H9 (cell line): ENCODE measurements around the gene SPEN. TPM values are rescaled to one million over a fixed set of nuclear protein-coding genes. Genes with fewer than 3 reads are reported as not detected.

Experiments
- DNase-seq: peaks from one replicate; pipeline ENCODE4 v3.0.0-alpha.2; 2017
- H2AFZ ChIP-seq: one replicate; pipeline ENCODE4 v1.6.1; 2013; ENCODE audit warnings: mild to moderate bottlenecking, low read length, control low read depth, moderate library complexity
- H2AK5ac ChIP-seq: 2 replicates; pipeline ENCODE4 v1.6.1; 2013; ENCODE audit warnings: low read length, control low read depth, mixed read lengths; ENCODE audit not compliant: insufficient read length
- H2BK120ac ChIP-seq: one replicate; pipeline ENCODE4 v1.6.1; 2013; ENCODE audit warnings: low read depth, mild to moderate bottlenecking, low read length, control low read depth, inconsistent platforms; ENCODE audit not compliant: poor library complexity, severe bottlenecking
- H2BK12ac ChIP-seq: 2 replicates; pipeline ENCODE4 v1.6.1; 2013; ENCODE audit warnings: low read length, control low read depth, mixed read lengths, low read depth; ENCODE audit not compliant: insufficient read length
- H2BK15ac ChIP-seq: 2 replicates; pipeline ENCODE4 v1.6.1; 2013; ENCODE audit warnings: low read depth, low read length, control low read depth
- H2BK20ac ChIP-seq: one replicate; pipeline ENCODE4 v1.6.1; 2013; ENCODE audit warnings: low read depth, mild to moderate bottlenecking, low read length, control low read depth, inconsistent platforms; ENCODE audit not compliant: poor library complexity, severe bottlenecking
- H2BK5ac ChIP-seq: 2 replicates; pipeline ENCODE4 v1.6.1; 2013; ENCODE audit warnings: low read length, control low read depth, mixed read lengths; ENCODE audit not compliant: insufficient read length
- H3K14ac ChIP-seq: 2 replicates; pipeline ENCODE4 v1.6.1; 2013; ENCODE audit warnings: low read length, control low read depth; ENCODE audit not compliant: insufficient read depth
- H3K18ac ChIP-seq: 2 replicates; pipeline ENCODE4 v1.6.1; 2013; ENCODE audit warnings: low read depth, mild to moderate bottlenecking, mixed read lengths, low read length, control low read depth; ENCODE audit not compliant: insufficient read length
- H3K23ac ChIP-seq: 2 replicates; pipeline ENCODE4 v1.6.1; 2013; ENCODE audit warnings: low read length, control low read depth, mixed read lengths, low read depth; ENCODE audit not compliant: insufficient read length
- H3K23me2 ChIP-seq: 2 replicates; pipeline ENCODE4 v1.6.1; 2013; ENCODE audit warnings: low read depth, mild to moderate bottlenecking, mixed read lengths, low read length, control low read depth; ENCODE audit not compliant: insufficient read length, poor library complexity, severe bottlenecking
- H3K27ac ChIP-seq: 2 replicates; pipeline ENCODE4 v1.5.1; 2013; ENCODE audit warnings: low read length, control low read depth, mixed read lengths, low read depth; ENCODE audit not compliant: insufficient read length
- H3K27me3 ChIP-seq: 2 replicates; pipeline ENCODE4 v1.6.1; 2013; ENCODE audit warnings: low read length, control low read depth, inconsistent platforms; ENCODE audit not compliant: insufficient read depth
- H3K4ac ChIP-seq: 2 replicates; pipeline ENCODE4 v1.6.1; 2013; ENCODE audit warnings: low read depth, mild to moderate bottlenecking, control low read depth, inconsistent platforms, low read length, moderate library complexity
- H3K4me1 ChIP-seq: 2 replicates; pipeline ENCODE4 v1.6.1; 2013; ENCODE audit warnings: low read length, control low read depth, inconsistent platforms; ENCODE audit not compliant: insufficient read depth
- H3K4me2 ChIP-seq: 2 replicates; pipeline ENCODE4 v1.6.1; 2013; ENCODE audit warnings: low read length, control low read depth, mixed read lengths; ENCODE audit not compliant: insufficient read length, insufficient read depth
- H3K56ac ChIP-seq: 2 replicates; pipeline ENCODE4 v1.6.1; 2013; ENCODE audit warnings: low read depth, mild to moderate bottlenecking, mixed read lengths, low read length, control low read depth; ENCODE audit not compliant: insufficient read length
- H3K79me1 ChIP-seq: 2 replicates; pipeline ENCODE4 v1.6.1; 2013; ENCODE audit warnings: low read depth, mild to moderate bottlenecking, moderate library complexity, low read length, control low read depth, inconsistent platforms; ENCODE audit not compliant: insufficient read depth, poor library complexity, severe bottlenecking
- H3K79me2 ChIP-seq: 2 replicates; pipeline ENCODE4 v1.6.1; 2013; ENCODE audit warnings: low read length, control low read depth, inconsistent platforms; ENCODE audit not compliant: insufficient read depth
- H3K9ac ChIP-seq: 2 replicates; pipeline ENCODE4 v1.6.1; 2013; ENCODE audit warnings: low read length, control low read depth, mixed read lengths; ENCODE audit not compliant: insufficient read length; ENCODE audit errors: extremely low read depth
- H3K9me3 ChIP-seq: one replicate; pipeline ENCODE4 v1.6.1; 2013; ENCODE audit warnings: low read depth, low read length, inconsistent platforms; ENCODE audit not compliant: control insufficient read depth
- H3T11ph ChIP-seq: one replicate; pipeline ENCODE4 v1.6.1; 2013; ENCODE audit warnings: mild to moderate bottlenecking, low read length, control low read depth, inconsistent platforms
- H4K20me1 ChIP-seq: one replicate; pipeline ENCODE4 v1.6.1; 2013; ENCODE audit not compliant: control insufficient read depth, insufficient read length, insufficient read depth
- H4K5ac ChIP-seq: 2 replicates; pipeline ENCODE4 v1.6.1; 2013; ENCODE audit warnings: low read depth, mild to moderate bottlenecking, mixed read lengths, low read length, control low read depth; ENCODE audit not compliant: insufficient read length
- H4K8ac ChIP-seq: replicated peaks from 2 replicates; pipeline ENCODE4 v1.6.1; 2013; ENCODE audit warnings: low read length, control low read depth, mixed read lengths, low read depth; ENCODE audit not compliant: insufficient read length
- H4K91ac ChIP-seq: 2 replicates; pipeline ENCODE4 v1.6.1; 2013; ENCODE audit warnings: low read depth, mild to moderate bottlenecking, moderate library complexity, mixed read lengths, low read length, control low read depth; ENCODE audit not compliant: insufficient read length
- H3K27ac Mint-ChIP-seq, 3 experiments: 2 replicates in 2 of 3; 3 replicates in 1 of 3; pipeline ENCODE4 v1.8.0; 2020 to 2021; ENCODE audit warnings: mixed read lengths in 3 of 3, mild to moderate bottlenecking in 1 of 3, moderate library complexity in 1 of 3
- H3K27me3 Mint-ChIP-seq: 2 replicates; pipeline ENCODE4 v1.8.0; 2021; ENCODE audit warnings: low read depth, mild to moderate bottlenecking, moderate library complexity, mixed read lengths
- H3K36me3 Mint-ChIP-seq, 3 experiments: 2 replicates in 2 of 3; 3 replicates in 1 of 3; pipeline ENCODE4 v1.8.0; 2020 to 2021; ENCODE audit warnings: low read depth in 3 of 3, mixed read lengths in 3 of 3; ENCODE audit not compliant: insufficient read depth in 1 of 3
- H3K4me1 Mint-ChIP-seq, 2 experiments: 2 replicates each; pipeline ENCODE4 v1.8.0; 2020; ENCODE audit warnings: mixed read lengths in 2 of 2
- H3K4me3 Mint-ChIP-seq, 2 experiments: 2 replicates in 1 of 2; 3 replicates in 1 of 2; pipeline ENCODE4 v1.8.0; 2020 to 2021; ENCODE audit warnings: mild to moderate bottlenecking in 2 of 2, mixed read lengths in 2 of 2, moderate library complexity in 1 of 2
- H3K9me3 Mint-ChIP-seq, 2 experiments: 2 replicates in 1 of 2; 3 replicates in 1 of 2; pipeline ENCODE4 v1.8.0; 2020; ENCODE audit warnings: mild to moderate bottlenecking in 2 of 2, mixed read lengths in 2 of 2, moderate library complexity in 1 of 2
- CTCF ChIP-seq: fragments of 200-600 bp; sonication (generic); conservative IDR thresholded peaks from 3 replicates; pipeline ENCODE4 v1.8.0; 2021; ENCODE audit warnings: antibody characterized with exemption, mild to moderate bottlenecking
- WGBS: extraction: QIAGEN DNeasy Blood & Tissue Kit; methylation state at CpG from one replicate; pipeline ENCODE4 v1.1.7; 2013; ENCODE audit warnings: missing lambda C conversion rate, low lambda C conversion rate, mixed read lengths; ENCODE audit not compliant: insufficient read length; ENCODE audit errors: extremely low coverage; 5-methylcytosine and 5-hydroxymethylcytosine counted together
- total RNA-seq: library from RNA; stranded (reverse); gene quantifications from 2 replicates; pipeline ENCODE4 v1.2.1, GENCODE V29; 2021

The SPEN gene
- total RNA-seq, 1 experiment from 2014 or later: 59.6 TPM

GRCh38 chr1:15972409-15972808 is 124.9 kb downstream of the SPEN start:
- Histone ChIP-seq H2BK120ac (no peak overlapping the region), H3K27ac (no peak overlapping the region), H3K18ac (no peak overlapping the region), H4K8ac (no peak overlapping the region), H4K5ac (no peak overlapping the region), H3K79me2 (no peaks in the 10 kb centered on the region), H2BK20ac (no peak overlapping the region), H2AFZ (no peak overlapping the region), H3K27me3 (no peaks in the 10 kb centered on the region), H2BK15ac (no peak overlapping the region), H3T11ph (no peak overlapping the region), H2BK5ac (no peak overlapping the region), H3K9ac (no peak overlapping the region), H3K4me1 (no peaks in the 10 kb centered on the region), H2BK12ac (no peak overlapping the region), H4K91ac (no peak overlapping the region), H3K79me1 (no peaks in the 10 kb centered on the region), H3K23me2 (no peaks in the 10 kb centered on the region), H3K9me3 (no peaks in the 10 kb centered on the region), H3K56ac (no peak overlapping the region), H3K4ac (no peak overlapping the region), H2AK5ac (no peak overlapping the region), H3K4me2 (no peak overlapping the region), H3K14ac (no peak overlapping the region), H3K23ac (no peak overlapping the region), H4K20me1 (no peaks in the 10 kb centered on the region)
- Mint-ChIP-seq H3K9me3 (peaks cover 4 to 11% of the 10 kb centered on the region in 2 experiments; a peak in 4 of 5 replicates), H3K4me1 (peaks cover 11 to 14% of the 10 kb centered on the region in 2 experiments), H3K4me3 (no peak overlapping the region), H3K36me3 (peaks cover 24 to 44% (median 31%) of the 10 kb centered on the region in 3 experiments), H3K27me3 (no peaks in the 10 kb centered on the region), H3K27ac (no peak overlapping the region)
- TF ChIP-seq CTCF: no peak
- no CpG with 5 or more reads among the region's 1 CpG for WGBS
- DNase-seq: no peak
